Neutrophil (primary cell): Measurements from ENCODE around the gene P2RY2.

Experiments
- H3K27ac ChIP-seq: fragments of 200-600 bp; sonication (generic); 2 replicates; pipeline ENCODE4 v1.5.1; 2016; ENCODE audit warnings: mild to moderate bottlenecking, moderate library complexity
- H3K27me3 ChIP-seq: fragments of 200-600 bp; sonication (generic); 2 replicates; pipeline ENCODE4 v1.6.0; 2016; ENCODE audit warnings: mild to moderate bottlenecking
- H3K36me3 ChIP-seq: fragments of 200-600 bp; sonication (generic); 2 replicates; pipeline ENCODE4 v1.5.1; 2017
- H3K4me1 ChIP-seq, 2 experiments: fragments of 200-600 bp in 1 of 2; sonication (generic) in 1 of 2; 1 replicate in 1 of 2; 2 replicates in 1 of 2; pipeline versions ENCODE4 v1.5.1 to v1.6.1; 2013 to 2016; ENCODE audit warnings: low read depth in 1 of 2, low read length in 1 of 2, mild to moderate bottlenecking in 1 of 2, moderate library complexity in 1 of 2; ENCODE audit not compliant: control insufficient read depth in 1 of 2, insufficient read depth in 1 of 2
- H3K4me3 ChIP-seq, 2 experiments: fragments of 200-600 bp in 1 of 2; sonication (generic) in 1 of 2; 1 replicate in 1 of 2; 2 replicates in 1 of 2; pipeline ENCODE4 v1.5.1; 2013 to 2016; ENCODE audit warnings: low read depth in 1 of 2, low read length in 1 of 2, mild to moderate bottlenecking in 1 of 2, moderate library complexity in 1 of 2
- H3K9me3 ChIP-seq: fragments of 200-600 bp; sonication (generic); 2 replicates; pipeline ENCODE4 v1.5.1; 2016
- TF ChIP-seq, protein P1 (sequence below): fragments of 200-600 bp; sonication (generic); IDR thresholded peaks from 2 replicates; pipeline ENCODE4 v1.5.1; 2016; ENCODE audit warnings: antibody characterized with exemption

The P2RY2 gene

DNA sequence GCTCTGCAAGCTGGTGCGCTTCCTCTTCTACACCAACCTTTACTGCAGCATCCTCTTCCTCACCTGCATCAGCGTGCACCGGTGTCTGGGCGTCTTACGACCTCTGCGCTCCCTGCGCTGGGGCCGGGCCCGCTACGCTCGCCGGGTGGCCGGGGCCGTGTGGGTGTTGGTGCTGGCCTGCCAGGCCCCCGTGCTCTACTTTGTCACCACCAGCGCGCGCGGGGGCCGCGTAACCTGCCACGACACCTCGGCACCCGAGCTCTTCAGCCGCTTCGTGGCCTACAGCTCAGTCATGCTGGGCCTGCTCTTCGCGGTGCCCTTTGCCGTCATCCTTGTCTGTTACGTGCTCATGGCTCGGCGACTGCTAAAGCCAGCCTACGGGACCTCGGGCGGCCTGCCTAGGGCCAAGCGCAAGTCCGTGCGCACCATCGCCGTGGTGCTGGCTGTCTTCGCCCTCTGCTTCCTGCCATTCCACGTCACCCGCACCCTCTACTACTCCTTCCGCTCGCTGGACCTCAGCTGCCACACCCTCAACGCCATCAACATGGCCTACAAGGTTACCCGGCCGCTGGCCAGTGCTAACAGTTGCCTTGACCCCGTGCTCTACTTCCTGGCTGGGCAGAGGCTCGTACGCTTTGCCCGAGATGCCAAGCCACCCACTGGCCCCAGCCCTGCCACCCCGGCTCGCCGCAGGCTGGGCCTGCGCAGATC lies 16.5 kb downstream of the P2RY2 start:
- no peaks in the 10 kb centered on the region for H3K4me1 ChIP-seq
- no peak overlapping the region for H3K4me3 ChIP-seq
- no peaks in the 10 kb centered on the region for H3K9me3 ChIP-seq
- TF ChIP-seq, protein P1, sequence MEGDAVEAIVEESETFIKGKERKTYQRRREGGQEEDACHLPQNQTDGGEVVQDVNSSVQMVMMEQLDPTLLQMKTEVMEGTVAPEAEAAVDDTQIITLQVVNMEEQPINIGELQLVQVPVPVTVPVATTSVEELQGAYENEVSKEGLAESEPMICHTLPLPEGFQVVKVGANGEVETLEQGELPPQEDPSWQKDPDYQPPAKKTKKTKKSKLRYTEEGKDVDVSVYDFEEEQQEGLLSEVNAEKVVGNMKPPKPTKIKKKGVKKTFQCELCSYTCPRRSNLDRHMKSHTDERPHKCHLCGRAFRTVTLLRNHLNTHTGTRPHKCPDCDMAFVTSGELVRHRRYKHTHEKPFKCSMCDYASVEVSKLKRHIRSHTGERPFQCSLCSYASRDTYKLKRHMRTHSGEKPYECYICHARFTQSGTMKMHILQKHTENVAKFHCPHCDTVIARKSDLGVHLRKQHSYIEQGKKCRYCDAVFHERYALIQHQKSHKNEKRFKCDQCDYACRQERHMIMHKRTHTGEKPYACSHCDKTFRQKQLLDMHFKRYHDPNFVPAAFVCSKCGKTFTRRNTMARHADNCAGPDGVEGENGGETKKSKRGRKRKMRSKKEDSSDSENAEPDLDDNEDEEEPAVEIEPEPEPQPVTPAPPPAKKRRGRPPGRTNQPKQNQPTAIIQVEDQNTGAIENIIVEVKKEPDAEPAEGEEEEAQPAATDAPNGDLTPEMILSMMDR = no peak
- H3K36me3 ChIP-seq = peaks cover 67% of the 10 kb centered on the region
- H3K27me3 ChIP-seq = no peaks in the 10 kb centered on the region
- H3K27ac ChIP-seq = no peak overlapping the region

DNA sequence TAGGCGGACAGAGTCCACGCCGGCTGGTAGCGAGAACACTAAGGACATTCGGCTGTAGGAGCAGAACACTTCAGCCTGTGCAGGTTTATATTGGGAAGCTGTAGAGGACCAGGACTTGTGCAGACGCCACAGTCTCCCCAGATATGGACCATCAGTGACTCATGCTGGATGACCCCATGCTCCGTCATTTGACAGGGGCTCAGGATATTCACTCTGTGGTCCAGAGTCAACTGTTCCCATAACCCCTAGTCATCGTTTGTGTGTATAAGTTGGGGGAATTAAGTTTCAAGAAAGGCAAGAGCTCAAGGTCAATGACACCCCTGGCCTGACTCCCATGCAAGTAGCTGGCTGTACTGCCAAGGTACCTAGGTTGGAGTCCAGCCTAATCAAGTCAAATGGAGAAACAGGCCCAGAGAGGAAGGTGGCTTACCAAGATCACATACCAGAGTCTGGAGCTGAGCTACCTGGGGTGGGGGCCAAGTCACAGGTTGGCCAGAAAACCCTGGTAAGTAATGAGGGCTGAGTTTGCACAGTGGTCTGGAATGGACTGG lies 17.2 kb downstream of the P2RY2 start:
- Histone ChIP-seq H3K4me1 (no peaks in the 10 kb centered on the region), H3K9me3 (no peaks in the 10 kb centered on the region), H3K4me3 (no peak overlapping the region), H3K27ac (no peak overlapping the region), H3K27me3 (no peaks in the 10 kb centered on the region), H3K36me3 (peaks cover 63% of the 10 kb centered on the region)
- TF ChIP-seq, protein P1 = no peak

DNA sequence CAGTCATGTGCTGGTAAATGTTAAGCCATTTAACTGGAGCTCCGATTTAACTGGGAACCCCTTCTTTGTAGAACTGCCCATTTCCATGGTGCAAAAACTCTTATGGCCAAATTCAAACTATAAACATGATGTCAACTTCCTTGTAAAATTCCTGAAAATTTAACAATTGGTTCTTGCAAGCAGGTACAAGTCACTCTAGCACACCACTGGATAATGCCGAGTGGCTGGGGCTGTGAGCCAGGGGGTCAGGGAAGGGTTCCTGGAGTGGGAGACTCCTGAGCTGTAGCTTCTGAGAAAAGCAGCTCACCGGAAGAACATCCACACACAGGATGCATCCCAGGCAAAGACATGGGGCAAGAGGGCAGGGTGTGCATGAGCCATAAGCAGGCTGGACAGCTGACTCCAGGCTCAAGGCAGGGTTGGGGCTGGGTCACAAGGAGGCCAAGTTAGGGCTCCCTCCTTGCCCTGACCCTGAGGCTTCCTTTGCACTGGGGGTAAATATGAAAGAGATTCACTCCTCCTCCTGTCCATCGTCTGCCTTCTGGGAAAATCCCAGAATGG lies 18.2 kb downstream of the P2RY2 start:
- peaks cover 55% of the 10 kb centered on the region for H3K36me3 ChIP-seq
- H3K27me3 ChIP-seq = no peaks in the 10 kb centered on the region
- no peak overlapping the region for H3K4me3 ChIP-seq
- H3K27ac ChIP-seq = peak overlapping the region; percentile 41
- TF ChIP-seq, protein P1 = no peak
- no peaks in the 10 kb centered on the region for H3K4me1 ChIP-seq
- no peaks in the 10 kb centered on the region for H3K9me3 ChIP-seq

DNA sequence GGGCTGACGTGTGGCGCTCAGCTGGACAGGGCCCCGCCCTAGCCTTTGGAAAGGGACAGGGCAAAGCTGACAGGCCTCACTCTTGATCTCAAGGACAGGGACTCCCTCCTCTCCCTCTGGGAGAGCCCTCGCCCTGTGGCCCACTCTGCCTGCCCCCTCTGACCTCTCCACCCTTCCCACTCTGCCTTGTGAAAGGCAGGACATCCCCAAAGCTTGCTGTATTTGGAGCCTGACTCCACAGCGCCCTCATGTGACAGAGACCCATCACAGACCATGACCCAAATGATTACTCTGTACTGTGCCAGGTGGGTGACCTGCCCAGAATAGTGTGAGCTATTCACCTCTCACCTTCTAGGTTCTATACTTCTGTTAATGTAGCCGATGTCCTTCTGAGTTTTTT lies 18.8 kb downstream of the P2RY2 start:
- no peak overlapping the region for H3K4me3 ChIP-seq
- no peaks in the 10 kb centered on the region for H3K4me1 ChIP-seq
- TF ChIP-seq, protein P1 = peak; percentile 64
- no peaks in the 10 kb centered on the region for H3K27me3 ChIP-seq
- peaks cover 55% of the 10 kb centered on the region for H3K36me3 ChIP-seq
- H3K27ac ChIP-seq = peak overlapping the region; percentile 41
- H3K9me3 ChIP-seq = no peaks in the 10 kb centered on the region

DNA sequence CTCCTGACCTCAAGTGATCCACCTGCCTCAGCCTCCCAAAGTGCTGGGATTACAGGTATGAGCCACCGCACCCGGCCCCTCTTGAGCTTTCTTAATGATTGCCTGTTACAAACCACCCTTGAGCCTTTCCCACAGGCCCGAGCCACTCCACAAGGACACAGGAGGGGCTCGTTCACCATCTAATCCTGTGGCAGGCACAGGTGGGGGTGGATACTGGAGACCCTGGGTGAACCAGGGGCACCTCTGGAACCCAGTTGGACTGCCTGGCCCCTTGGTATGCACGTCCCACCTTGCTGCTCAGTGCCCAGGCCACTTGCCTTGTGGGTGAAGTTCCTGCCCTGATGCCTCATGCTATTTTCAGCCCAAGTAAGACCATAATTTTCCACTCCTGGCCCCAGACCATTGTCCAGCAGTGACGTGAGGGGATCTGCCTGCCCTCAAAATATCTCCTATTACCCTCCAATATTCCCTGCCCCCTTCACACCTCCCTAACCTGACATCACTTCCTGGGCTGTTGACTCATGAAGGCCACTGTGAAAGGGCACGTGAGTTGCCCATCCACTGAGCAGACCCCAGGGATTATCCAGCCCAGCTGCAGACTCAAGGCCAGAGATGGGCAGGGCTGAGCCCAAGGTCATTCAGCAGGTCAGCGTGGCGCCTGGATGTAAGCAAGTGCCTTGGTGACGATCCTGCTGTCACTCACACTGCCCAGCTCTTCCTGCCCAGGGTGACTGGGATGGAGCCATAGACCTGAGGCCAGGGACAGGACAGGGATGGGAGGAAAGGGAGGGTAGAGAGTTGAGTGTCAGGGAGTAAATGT lies 19.6 kb downstream of the P2RY2 start:
- no peak overlapping the region for H3K27ac ChIP-seq

More for the DNA sequence above, 19.6 kb downstream of the P2RY2 start:
- peaks cover 2 to 6% of the 10 kb centered on the region in 2 experiments for H3K4me1 ChIP-seq
- TF ChIP-seq, protein P1 = no peak
- peaks cover 51% of the 10 kb centered on the region for H3K36me3 ChIP-seq
- no peaks in the 10 kb centered on the region for H3K9me3 ChIP-seq
- H3K27me3 ChIP-seq = no peaks in the 10 kb centered on the region
- H3K4me3 ChIP-seq = no peak overlapping the region
